Lower leg skin (tissue), 3 donors: ENCODE measurements around the gene MIDN.

Experiments used
- POLR2A ChIP-seq, 2 donors: fragments of 450-650 bp; IDR thresholded peaks; one replicate each; pipeline ENCODE4 v1.6.1; 2016 to 2017; ENCODE audit warnings: antibody characterized with exemption in 2 of 2, mild to moderate bottlenecking in 1 of 2, moderate library complexity in 1 of 2
- TF ChIP-seq, protein P1 (sequence below), 3 donors: fragments of 450-650 bp; IDR thresholded peaks; one replicate each; pipeline ENCODE4 v1.5.1; 2016; ENCODE audit warnings: antibody characterized with exemption in 3 of 3, mild to moderate bottlenecking in 3 of 3, moderate library complexity in 2 of 3

- TF ChIP-seq, protein P1, sequence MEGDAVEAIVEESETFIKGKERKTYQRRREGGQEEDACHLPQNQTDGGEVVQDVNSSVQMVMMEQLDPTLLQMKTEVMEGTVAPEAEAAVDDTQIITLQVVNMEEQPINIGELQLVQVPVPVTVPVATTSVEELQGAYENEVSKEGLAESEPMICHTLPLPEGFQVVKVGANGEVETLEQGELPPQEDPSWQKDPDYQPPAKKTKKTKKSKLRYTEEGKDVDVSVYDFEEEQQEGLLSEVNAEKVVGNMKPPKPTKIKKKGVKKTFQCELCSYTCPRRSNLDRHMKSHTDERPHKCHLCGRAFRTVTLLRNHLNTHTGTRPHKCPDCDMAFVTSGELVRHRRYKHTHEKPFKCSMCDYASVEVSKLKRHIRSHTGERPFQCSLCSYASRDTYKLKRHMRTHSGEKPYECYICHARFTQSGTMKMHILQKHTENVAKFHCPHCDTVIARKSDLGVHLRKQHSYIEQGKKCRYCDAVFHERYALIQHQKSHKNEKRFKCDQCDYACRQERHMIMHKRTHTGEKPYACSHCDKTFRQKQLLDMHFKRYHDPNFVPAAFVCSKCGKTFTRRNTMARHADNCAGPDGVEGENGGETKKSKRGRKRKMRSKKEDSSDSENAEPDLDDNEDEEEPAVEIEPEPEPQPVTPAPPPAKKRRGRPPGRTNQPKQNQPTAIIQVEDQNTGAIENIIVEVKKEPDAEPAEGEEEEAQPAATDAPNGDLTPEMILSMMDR (IDR thresholded peaks at IDR 0.05), result no peak
- TF ChIP-seq POLR2A (IDR thresholded peaks at IDR 0.05), result no peak
Measured at GRCh38 chr19:1266129-1266915, 17.9 kb downstream of the MIDN start.
